ENCODE data around the gene HNF1A. TPM values are rescaled to one million over a fixed set of nuclear protein-coding genes. Genes with fewer than 3 reads are reported as not detected.
"Not testable (repeated sequence)": the region's sequence is repeated elsewhere in the genome, so short reads cannot be mapped to it uniquely, and the experiment has no call there.

Gene HNF1A
- polyA plus RNA-seq, 10 donors, result 0.05 TPM; not detected in 9

DNA sequence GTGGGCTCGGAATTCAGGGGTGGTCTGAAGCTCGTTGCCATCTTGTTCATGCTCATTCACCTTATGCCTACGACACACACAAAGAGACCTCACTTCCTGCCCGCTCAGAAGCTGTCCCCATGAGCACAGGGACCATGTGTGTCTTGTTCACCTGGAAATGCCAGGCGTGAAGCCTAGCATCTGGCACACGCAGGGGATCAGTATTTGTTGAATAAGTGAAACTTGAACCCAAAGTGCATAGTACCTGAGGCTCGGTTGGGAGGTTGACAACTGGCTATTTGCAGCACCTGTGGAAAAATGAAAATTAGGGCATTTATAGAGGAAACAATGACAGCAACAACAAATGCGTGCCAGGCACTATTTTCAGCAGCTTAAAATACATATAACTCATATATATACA is 32.5 kb downstream of the HNF1A start:
- no peak for DNase-seq

- no peak for DNase-seq
These were observed 33.5 kb downstream of the HNF1A start for GRCh38 chr12:121011820-121012219.

- DNase-seq, result no peak
These were observed 35.4 kb downstream of the HNF1A start for GRCh38 chr12:121013715-121014114.

GRCh38 chr12:121015825-121016766 is 37.8 kb downstream of the HNF1A start, which contains the start of gene C12orf43:
Gene C12orf43, minus strand, starts transcription at chr12:121016487. Its CDS starts 13 bp downstream, at chr12:121016474.
- DNase-seq, result peak; percentile 90 to 95 (median 90)

DNA sequence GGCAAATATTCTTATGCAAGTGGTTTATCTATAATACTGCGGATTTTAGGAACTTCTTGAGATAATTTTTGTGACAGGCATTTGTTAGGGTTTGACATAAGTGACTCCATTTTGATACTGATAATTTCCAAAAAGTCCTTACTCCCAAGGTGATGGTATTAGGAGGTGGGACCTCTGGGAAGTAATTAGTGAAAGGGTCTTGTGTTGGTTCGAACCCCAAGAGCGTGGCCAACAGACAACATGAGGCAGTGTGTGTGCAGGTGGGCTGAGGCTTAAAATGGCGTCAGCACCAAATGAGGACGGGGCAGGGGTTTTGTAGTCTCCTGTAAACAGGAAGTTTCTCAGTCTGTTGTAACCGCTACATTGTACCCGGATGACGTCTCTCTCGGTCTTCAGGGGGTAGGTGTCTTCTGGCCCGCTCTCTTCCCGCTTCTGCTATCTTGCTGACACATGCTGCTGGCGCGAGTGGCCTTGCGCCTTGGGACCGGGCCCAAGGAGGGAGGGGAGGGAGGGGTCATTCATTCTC is 39.7 kb downstream of the HNF1A start:
- DNase-seq, result no peak

GRCh38 chr12:121018860-121019617 is 40.7 kb downstream of the HNF1A start:
- DNase-seq, result no peak

DNA sequence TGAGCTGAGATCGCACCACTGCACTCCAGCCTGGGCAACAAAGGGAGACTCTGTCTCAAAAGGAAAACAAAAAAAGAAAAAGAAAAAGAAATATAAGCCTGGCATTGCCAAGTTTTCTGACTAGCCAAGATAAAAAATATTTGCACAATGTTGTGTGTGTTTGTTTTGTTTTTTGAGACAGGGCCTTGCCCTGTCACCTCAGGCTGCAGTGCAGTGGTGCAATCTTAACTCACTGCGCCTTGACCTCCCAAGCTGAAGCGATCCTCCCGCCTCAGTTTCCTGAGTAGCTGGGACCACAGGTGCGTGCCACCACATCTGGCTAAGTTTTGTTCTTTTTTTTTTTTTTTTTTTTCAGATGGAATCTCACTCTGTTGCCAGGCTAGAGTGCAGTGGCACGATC is 43.4 kb downstream of the HNF1A start:
- DNase-seq, result no peak

- DNase-seq, result no peak
These were observed 44.4 kb downstream of the HNF1A start for GRCh38 chr12:121022713-121023112.

DNA sequence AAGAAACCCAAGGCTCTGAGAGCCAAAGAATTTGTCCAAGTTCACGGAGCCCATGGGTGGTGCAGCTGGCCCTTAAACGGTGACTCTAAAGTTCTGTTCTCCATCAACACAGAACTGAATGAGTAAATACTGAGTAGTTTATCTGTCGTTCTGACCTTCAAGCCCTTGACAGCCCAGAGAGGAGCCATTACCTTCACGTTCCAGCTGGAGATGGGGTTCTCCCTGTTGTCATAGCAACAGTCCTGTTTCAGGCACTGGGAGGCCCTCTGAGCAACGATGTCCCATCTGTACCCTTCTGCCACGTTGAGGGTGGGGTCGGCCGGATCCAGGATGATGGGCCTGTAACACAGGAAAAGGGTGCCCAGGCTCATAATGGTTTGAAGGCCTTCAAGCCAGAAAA is 45.5 kb downstream of the HNF1A start:
- DNase-seq, result no peak

- no peak for DNase-seq
These were observed 47.3 kb downstream of the HNF1A start for GRCh38 chr12:121025442-121026226.

DNA sequence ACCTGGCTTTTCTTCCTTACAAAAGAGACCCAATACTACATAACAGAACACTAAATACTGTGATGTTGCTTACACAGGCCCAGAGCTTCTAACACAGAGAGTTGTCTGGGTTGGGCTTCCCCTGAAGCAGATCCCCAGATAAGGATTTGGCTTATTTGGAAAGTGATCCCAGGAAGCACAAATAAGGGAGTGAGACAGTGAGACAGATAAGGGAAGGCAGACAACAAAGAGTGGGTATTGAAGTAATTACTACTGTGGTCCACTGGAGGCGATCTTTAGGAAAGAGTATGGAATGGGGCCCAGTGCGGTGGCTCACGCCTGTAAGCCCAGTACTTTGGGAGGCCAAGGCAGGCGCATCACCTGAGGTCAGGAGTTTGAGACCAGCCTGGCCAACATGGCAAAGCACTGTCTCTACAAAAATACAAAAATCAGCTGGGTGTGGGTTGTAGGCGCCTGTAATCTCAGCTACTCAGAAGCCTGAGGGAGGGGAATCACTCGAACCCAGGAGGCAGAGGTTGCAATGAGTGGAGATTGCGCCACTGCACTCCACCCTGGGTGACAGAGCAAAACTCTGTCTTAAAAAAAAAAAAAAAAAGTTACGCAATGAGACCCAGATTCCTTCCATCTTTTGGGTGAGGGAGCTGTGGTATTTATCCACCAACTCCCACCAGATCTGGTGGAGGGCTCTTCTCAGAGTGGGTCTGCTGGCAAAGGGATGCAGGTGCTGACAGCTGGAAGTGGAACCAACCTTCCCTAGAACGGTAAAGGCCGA is 48.1 kb downstream of the HNF1A start:
- no peak for DNase-seq

DNA sequence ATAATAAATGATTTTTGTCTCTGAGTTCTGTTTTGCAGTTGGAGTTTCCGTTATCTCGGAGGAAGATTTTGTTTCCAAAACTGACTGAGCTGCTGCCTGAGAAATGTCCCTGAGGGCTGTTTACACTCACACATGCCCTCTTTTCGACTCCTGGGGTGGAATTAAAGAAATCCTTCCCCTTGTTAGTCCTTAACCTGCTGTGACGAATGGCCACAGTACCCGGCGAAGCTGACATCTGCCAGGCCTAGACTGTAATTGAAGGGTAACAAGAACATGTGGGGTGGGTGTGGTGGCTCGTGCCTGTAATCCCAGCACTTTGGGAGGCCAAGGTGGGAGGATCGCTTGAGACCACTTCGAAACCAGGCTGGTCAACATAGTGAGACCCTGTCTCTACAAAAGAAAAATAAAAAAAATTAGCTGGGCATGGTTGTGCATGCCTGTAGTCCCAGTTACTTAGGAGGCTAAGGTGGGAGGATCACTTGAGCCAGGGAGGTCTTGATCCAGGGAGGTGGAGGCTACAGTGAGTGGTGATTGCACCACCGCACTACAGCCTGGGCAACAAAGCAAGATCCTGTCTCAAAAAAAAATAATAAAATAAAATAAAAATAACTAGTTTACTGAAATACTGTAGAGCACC is 52.4 kb downstream of the HNF1A start:
- no peak for DNase-seq

DNA sequence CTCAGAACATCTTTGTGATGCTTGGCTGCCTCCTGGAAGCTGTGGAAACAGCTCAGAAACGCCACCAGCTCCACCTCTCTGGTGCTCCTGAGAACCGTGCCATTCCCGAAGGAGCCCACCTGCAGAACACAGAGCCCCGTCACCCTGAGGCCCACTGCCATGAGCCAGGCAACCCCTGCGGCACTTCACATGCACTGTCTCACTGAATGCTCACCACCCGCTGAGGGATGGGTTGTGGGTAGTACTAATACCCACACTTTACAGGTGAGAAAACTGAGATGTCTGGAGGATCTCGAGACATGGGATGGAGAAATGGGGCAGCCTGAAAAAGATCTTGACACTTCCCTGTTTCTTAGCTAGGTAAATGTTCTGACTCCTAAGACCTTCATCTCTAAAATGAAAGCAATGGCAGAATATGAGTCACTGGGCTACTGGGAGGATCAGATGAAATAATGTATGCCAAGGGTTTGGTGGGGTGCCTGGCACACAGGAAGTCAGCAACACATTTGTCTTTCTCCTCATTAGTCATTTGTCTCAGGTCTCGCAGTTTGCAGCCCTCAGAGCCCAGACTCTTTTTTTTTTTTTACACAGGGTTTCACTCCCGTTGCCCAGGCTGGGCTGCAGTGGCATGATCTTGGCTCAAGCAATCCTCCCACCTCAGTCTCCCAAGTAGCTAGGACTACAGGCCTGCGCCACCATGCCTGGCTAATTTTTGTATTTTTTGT is 55.4 kb downstream of the HNF1A start:
- no peak for DNase-seq

DNA sequence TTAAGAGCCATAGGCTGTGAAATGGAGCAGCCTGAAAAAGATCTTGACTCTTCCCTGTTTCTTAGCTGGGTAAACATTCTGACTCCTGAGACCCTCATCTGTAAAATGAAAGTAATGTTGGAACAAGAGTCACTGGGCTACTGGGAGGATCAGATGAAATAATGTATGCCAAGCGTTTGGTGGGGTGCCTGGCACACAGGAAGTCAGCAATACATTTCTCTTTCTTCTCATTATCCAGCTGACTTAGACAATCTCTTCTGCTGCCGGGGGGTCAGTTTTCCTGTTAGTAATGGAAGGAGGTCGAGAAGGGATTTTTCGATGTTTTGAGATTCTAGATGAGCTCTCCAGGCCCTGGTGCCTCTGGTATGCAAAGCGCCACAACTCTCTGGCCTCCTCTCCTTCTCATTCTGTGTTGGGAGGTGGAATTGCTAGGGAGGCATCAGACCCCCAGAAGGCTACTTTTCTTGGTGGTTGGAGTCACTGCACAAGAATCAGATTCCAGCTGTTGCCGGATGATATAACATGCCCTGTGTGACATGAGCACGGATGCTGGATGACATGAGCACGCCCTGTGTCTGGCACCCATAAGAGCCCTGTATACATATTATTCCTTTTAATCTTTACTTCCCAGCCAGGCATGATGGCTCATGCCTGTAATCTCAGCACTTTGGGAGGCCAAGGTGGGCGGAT is 56.4 kb downstream of the HNF1A start:
- no peak for DNase-seq

DNA sequence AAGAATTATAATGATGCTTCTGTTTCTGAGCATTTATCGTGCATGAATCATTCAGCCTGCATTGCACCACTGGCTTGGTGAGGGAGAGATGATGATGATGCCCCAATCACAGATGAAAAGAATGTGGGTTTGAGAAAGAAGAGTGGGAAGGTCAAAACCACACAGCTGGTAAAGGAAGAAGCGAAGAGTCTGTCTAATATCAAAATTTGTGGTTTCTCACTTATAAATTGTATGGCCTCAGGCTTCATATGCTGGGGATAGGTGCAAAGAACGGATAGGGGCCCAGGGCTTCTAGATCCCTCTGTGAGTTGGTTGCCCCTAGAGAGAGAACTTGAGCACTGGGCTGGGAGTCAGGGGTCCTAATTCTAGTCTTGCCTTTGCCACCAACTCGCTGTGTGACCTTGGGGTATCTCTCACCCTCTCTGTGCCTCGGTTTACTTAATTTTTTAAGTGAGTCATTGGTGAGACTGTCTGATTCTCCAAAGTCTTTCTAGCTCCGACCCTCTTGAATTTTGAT is 58.5 kb downstream of the HNF1A start:
- DNase-seq, result peak in 1 of 3 donors; percentile 27

- peak in 2 of 3 donors; percentile 24 to 47 for DNase-seq
These were observed 60.7 kb downstream of the HNF1A start, which contains the start of gene OASL for GRCh38 chr12:121038861-121039668. Gene OASL, minus strand, starts transcription at chr12:121039246. Its CDS starts 275 bp downstream, at chr12:121038971.

GRCh38 chr12:121043067-121043466 is 64.7 kb downstream of the HNF1A start:
- no peak for DNase-seq

DNA sequence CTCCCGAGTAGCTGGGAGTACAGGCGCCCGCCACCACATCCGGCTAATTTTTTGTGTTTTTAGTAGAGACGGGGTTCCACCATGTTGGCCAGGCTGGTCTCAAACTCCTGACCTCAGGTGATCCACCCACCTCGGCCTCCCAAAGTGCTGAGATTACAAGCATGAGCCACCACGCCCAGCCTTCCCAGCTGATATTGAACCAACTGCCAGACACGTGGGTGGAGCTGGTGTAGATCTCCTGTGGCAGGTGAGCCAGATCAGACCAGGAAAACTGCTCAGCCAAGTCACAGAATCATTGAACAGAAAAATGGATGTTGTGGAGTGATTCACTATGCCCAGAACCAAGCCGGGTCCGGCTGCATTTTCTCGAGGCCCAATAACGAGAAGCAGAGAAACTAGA is 69.1 kb downstream of the HNF1A start:
- not testable (repeated sequence) for DNase-seq
